NCI-H2196 (cell line): ENCODE measurements around the gene SV2B.
A peak's percentile ranks its signal among the peaks of the same experiment; 100 is the strongest.

Experiments used
- DNase-seq: peaks from one replicate; lab custom pipeline; 2025; ENCODE audit not compliant: unreplicated experiment; lab: John Stamatoyannopoulos, UW

Gene SV2B

DNA sequence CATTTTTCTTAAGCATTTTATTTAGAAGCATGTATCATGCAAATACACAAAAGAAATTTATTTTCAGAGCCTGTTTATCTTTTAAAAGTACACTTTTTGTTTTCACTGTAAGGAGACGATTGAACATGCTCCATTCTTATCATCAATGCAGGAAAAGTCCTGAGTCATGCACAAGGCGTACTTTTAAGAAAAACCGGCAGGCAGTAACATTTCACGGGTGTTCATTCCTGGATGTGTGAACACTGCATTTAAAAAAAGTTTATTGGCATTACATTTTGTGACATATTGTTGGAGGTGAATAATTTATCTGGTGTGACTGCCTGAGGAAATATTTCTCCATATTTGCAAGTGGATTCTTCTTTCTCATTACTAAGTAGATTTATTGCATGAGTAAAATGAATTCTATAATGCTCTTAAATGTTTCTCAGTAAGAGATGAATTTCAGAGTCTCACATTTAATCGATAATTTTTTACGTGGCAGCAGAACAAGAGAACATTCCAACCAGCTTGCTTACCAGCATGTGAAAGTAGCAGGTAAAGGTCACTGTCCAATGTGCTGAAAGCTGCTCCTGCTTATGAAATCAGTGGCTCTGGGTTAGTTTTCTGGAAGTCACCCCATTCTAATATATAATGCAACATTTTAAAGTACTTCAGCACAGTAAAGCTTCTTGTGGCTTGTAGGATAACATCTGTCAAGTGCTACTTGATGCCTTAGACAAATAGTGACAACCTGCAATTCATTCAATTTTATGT, 87.0 kb downstream of the SV2B start:
- no peak for DNase-seq

DNA sequence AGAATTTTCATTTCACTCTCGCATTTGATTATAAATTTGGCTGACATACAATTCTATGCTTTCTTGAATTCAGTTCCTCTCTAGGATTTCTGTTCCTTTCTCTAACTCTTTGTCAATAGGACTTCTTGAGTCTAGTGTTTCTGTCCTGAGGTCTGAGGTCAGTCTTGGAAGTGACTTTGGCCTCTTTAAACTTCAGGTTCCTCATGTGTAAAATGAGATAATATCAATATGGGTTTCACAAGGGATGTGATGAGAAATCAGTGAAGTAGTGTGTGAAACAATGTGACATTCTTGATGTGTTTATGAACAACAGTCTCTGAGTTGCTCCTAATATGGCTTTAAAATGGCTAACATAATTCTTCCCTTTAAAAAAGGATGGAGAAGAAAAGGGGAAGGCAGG, 92.2 kb downstream of the SV2B start:
- no peak for DNase-seq

DNA sequence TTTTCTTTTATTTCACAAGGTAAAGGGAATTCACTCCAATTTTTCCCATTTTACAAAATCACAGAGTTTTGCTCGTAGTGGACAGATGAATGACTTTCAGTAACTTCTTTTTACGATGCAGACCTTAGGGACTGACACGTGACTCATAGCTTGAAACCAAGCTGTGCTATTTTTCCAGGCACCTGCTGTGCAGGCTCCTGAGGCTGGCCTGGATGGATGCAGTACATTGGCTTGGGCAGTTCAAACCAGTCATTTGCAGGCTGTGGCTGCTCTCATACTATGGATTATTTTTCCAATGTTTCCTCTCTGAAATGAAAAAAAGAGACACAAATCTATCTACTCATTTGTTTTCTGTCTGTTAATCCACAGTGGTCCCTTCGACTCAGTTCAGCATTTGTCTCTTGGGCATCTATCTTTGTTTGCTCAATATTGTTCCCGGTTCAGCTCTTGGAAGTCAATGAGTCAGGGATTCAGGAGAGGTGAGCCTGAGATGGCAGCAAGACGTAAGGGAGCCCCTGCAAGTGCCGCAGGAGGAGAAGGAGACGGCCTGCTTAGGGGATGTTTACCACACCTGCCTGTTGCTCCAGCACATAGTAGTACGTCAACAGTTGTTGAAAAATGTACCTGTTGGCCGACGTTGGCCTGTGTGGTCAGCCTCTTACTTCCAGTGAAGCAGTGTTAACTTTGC, 92.8 kb downstream of the SV2B start:
- no peak for DNase-seq

DNA sequence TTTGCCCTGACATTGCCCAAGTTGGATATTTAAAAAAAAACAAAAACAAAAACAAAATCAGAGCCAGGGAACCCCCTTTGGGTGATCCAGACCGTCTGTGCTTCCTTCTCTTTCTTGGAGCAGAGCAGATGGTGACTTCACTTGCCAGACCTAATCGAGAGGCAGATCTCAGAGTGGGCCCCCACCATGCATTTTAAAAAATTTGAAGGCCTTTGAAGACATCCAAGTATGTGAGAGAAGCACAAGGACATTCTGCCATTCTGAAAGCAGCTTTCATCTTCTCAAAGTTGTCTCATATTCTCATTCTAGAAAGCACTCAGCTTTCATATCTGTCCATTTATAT, 93.3 kb downstream of the SV2B start:
- DNase-seq: no peak

DNA sequence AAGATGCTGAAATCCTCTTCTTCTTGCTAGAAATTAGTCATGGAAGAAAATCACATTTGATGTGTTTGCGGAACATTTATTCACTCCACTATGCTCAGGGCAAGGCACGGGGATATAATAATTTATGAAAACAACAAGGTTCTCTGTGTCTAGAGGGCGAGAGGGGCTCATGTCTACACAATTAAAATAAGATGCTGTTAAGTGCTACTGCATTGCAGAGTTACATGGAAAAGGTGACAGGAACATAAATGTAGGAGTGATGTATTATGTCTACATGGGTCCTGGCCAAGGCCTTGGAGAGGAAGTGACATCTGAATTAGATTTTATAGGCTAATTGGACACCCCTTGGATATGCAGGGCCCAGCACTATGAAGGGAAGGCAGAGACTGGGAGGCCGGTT, 96.1 kb downstream of the SV2B start:
- no peak for DNase-seq

DNA sequence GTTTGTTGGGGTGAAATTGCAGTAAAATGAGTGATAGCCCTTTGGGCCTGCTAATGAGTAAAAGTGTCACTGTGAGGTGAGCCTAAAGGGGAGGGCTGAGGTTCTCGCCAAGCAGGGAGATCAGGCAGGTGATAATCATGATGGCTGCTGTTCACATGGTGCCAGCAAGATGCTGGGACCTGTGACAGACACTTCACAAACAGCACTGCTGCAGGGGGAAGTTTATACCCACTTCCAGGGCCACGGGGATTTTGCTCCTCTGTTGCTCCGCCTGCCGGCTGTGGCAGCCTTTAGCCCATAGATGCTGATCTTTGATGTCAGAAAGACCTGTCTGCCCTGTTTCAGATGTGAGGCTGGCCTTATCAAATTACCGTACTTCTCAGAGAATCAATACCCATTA, 96.7 kb downstream of the SV2B start:
- DNase-seq: peak; percentile 29

DNA sequence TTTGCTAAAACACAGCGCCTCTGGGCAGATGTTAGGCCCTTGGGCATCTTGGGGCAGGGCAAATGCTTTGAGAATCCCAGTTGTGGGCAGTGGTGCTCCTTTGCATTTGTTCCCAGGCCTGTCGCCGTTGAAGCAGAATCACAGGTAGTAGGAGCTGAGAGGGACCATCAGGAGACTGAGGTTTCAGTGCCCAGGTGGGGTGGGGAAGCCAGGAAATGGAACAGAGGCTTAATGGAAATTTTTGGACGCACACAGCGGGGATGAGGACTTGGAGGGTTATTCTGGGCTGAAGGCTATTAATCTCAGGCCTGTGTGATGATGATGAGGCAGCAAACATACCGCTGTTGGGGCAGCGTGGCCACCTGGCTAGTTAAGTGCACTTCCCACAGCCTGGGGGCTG, 99.5 kb downstream of the SV2B start:
- DNase-seq: no peak

DNA sequence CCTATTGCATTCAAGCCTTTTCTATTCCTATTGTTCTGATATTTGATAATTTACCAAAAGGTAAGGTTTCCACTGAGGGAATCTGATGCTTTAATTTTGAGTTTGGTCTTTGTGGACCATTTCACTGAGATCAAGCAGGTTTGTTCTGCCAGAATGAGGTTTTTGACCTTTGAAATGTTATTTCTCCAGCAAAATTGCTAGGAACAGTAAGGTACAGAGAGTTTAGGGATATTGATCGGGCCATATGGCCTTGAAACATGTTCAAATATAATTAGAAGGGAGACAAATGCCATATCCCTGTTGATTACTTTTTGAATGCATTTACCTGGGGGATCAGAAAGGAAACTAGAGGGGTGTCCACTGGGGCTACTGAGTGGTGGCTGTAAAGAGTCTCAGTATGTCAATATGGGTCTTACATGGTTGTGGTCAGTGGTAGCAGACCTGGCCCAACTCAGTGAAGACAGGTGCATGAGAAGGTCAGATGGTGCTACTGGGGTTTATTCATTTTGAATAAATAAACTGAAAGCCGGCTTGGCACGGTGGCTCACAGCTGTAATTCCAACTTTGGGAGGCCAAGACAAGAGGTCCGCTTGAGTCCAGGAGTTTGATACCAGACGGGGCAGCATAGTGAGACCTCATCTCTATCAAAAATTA, 100.2 kb downstream of the SV2B start:
- no peak for DNase-seq

DNA sequence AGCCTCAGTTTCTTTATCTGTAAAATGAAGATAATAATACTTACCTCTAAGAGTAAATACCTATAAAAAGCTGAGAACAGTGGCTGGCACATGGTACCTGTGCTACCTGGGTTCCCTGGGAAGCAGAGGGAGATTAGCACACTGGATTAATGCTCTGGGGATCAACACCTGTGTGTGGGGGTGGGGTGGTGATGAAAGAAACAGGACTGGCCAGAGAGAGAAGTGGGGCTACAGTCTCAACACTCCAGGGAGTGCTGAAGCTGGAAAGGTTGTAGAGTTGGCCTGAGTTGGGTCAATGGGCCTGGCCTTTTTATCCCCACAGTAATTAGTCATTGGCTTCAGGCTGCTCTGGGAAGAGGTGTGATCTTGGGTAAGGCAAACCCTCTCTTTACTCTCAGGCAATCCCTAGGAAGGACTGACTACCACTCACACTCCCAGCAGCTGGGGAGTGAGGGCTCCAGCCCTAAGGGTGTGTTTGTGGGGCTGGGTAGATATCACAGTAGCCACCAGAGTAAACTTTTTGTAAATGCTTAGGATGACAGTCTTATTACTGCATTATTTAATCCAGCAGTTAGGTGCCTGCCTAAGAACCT, 102.5 kb downstream of the SV2B start:
- DNase-seq: no peak

DNA sequence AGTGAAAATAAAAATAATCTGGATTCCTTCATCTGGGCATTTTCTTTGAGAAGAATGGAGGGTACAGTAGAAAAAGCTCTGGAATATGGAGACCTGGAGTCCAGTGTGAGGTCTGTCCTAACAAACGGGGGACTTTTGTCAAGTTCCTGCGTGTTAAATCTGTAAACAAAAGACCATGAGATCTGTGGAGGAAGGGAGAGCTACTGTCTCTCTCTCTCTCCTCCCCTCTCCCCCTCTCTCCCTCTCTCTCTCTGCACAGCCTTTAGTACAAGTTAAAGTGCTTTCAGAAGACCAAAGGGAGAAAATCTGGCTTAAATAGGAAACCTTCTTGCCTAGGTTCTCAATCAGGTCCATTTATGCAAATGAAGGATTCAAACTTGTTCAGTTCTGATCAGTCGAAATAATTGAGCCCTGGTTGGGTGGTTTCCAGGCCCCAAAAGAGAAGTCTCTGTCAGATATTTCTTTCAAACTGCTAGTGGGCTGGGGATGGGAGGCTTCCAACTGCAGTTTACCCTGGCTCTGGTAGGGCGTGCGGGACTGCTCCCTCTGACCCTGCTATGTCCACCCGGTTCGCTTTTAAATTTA, 103.7 kb downstream of the SV2B start:
- DNase-seq: no peak

DNA sequence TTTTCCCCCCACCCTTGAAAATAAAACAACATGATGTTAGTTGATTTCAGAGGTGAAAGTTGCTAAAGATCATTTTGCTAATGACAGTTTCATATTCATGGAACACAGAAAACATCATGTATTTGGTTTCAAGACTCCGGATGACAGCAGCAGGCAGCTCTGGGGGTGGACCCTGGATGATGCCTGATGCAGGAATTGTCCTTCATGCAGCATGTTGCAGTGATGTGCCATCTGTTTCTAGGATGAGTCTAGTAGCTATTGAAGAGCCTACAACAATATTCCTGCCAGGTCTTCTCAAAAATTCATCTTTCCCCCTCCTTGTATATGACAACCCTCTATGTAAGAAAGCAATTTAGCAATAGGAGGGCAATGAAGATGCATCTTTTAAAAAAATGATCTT, 108.3 kb downstream of the SV2B start:
- no peak for DNase-seq

DNA sequence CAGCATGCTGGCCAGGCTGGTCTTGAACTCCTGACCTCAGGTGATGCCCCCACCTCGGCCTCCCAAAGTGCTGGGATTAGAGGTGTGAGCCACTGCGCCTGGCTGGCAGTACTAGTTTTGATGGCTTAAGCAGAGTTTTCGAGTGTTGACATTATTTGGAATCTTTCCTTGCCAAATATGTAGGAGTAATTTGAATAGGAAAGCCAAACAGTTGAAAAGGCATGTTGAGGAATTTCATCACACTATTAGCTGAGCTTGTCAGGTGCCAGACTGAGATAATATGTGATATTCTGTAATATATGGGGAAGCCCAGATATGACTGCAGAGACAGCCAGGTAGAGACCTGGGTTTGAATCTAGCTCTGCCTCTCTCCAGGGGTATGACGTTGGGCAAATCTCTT, 109.3 kb downstream of the SV2B start:
- DNase-seq: no peak

DNA sequence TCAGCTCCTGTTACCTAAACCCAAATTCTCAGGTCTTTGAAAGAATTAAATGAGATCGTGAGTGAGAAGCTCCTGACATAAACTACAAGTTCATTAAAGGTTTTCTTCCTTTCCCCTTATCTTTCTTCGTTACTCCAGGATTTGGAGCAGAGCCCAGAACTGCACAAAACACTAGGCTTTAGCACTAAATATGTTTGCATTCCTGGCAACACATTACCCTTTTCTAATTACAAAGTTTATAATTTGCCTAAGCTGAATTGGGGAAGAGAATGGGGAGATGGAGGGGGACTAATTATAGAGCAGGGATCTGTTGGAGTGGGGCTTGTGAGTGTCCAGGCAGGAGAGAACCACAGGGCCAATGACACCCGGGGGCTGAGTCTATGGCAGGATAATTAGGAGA, 109.7 kb downstream of the SV2B start:
- DNase-seq: no peak

DNA sequence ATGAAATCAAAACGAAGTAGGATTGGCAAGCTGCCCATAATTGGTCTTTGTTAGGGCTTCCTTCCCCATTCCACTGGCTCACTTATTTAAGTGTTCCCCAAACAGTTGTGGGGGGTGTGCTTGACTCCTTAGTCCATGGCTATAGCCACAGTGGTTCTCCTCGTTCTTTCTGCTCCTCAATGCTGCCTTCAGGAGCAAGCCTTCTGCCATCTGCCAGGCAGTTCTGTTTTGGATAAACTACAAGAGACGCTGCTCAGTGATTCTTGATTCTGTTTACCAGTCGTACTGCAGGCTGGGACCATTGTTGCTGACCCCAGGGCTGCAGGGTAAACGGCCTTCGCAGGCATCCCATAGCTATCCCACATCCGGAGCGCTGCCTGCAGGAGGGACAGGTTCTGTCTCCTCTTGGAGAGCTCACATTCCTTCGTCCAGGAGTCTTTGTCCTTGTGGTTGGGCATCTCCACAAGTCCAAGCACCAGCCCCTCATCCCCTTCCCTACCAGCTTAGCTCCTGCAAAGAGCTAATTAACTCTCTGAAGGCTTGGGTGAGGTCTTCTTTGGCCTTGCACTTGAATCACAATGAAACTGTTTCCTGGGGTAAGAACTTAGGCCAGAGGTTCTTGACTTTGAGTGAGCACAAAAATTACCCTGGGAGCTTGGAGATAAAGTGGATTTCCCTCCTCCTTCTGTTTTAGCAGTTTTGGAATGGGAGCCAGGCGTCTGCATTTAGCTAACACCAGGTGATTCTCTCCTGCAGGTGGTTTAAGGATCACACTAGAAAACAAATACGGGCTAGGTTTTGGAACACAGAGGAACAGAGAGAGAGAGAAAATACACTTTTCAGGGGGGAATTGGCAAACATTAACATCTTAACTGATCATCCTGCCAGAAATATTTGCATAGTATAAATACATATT, 114.9 kb downstream of the SV2B start:
- no peak for DNase-seq

DNA sequence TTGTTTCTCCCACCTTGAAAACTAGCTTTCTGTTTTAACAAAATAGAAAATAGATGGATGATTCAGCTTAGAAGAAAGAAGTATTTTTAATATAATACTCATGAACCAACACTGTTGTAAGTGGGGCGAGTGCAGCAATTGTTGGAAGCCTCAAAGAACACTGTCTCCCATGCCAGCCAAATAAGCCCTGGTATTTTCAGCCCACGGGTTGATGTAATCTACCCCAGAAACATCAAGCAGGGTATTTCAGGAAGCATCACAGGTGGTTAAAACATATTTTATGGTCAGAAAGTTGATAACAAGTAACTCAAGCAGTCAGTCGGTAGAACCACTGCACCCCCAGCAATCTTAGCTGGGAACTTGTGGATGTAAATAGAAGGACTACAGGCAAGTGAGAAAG, 115.9 kb downstream of the SV2B start:
- DNase-seq: no peak

DNA sequence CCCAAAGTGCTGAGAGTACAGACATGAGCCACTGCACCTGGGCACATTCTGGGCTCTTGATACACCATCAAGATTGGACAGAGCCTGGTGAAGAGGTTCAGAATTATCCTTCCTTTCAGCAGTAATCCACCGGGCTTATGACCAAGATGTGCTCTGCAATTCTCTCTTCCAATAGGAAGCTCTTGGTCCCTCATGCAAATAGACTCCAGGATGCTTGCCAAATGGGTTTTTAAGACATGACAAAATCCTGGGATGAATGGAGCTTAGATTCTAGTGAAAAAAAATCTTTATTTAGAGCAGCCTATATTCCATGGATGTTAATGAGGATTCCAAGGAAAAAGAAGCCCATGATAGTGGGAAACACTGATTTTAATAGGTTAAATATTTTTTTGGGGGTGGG, 119.1 kb downstream of the SV2B start:
- DNase-seq: no peak

DNA sequence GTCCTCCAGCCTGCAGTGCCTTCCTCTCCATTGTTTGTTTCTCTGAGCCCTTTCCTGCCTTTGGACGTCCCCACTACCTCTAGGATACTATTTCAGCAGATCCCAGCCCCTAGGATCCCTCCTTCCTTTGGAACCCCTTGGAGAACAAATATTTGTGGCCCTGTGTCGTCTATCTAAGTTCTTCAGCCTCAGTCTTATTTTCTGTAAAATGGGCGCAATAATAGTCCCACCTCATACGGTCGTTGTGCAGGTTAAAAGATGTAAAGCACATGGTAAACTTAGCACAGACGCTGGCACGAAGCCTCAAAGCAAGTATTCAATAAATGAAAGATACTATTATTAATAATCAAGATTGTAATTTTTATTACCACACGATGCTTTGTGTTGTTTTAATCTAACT, 122.0 kb downstream of the SV2B start:
- no peak for DNase-seq

DNA sequence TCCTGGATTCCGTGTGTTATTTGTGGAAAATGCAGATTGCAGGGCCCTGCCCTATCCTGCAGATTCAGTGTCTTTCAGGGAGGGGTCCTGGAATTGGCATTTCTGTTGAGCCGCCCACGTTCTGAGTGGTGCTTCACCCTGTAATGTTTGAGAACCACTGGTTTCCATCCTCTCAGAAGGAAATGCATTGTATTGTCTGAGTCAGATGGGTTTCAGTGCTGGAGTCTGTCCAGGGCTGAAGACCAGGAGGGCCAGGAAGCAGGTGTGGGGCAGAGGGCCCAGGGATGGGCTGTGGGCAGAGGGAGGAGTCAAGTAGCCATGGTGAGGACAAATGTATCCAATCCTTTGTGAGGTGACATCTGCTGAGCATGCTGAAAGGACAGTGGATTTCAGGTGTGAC, 123.8 kb downstream of the SV2B start:
- peak; percentile 78 for DNase-seq

DNA sequence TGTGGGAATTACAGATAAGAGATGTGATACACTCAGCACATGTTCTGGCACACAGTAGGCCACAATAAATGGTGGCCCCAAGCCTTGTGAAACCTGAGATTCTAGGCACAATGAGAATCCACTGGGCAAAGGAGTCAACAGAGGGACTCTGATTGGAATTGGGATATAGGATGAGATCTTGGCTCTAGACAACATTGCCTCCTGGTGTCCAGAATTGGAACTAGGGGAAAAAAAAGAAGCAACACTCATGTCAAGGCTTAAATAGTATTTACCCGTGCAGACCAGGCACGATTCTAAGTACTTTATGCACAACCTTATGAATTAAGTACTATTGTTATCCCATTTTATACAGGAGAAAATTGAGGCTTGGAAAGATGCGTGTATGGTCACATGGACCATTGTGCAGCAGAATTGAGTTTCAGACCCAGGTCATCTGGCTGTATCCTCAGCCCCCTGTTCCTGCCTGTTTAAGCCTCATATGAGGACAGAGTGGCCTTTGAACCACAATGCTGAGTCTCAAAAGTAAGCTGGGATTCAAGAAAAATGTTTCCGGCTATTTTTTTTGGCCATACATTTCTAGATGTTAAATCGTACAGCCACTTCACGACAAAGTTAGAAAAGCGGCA, 124.8 kb downstream of the SV2B start:
- peak; percentile 52 for DNase-seq

DNA sequence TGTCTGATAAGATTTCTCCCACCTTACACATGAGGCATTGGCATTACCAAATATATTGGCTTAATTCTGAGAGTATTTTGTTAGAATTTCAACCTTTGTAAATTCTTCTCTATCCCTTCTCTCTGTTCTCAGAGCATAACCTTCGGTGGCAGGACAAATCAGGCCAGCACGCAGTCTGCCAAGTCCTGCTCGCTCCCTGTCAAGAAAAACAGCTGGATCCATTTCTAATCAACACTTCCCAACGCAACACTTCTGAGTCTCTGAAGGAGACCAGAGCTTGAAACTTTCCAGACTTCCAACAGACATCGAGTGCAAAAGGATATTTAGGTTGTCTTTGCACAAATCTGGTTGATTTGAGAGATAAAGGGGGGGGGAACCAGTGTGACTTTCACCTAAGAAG, 125.7 kb downstream of the SV2B start:
- DNase-seq: no peak
